RWPE2 (cell line): Measurements from ENCODE around the gene PRRT4.

ENCODE experiments used
- ATAC-seq: fragments of 200-7000 bp; cut with Tn5 transposase; 3 replicates; pipeline ENCODE4 v1.9.1; 2021; ENCODE audit warnings: low read depth
- DNase-seq: peaks from one replicate; pipeline ENCODE4 v3.0.0-alpha.2; 2020; ENCODE audit warnings: low spot score
- H3K27ac ChIP-seq: fragments of 450-650 bp; 2 replicates; pipeline ENCODE4 v1.5.1; 2017; ENCODE audit warnings: mild to moderate bottlenecking; ENCODE audit not compliant: poor library complexity, severe bottlenecking
- H3K27me3 ChIP-seq: fragments of 250-450 bp; sonication (Bioruptor Pico); 2 replicates; pipeline ENCODE4 v1.5.1; 2021; ENCODE audit warnings: mild to moderate bottlenecking, moderate library complexity; ENCODE audit not compliant: insufficient read depth, poor library complexity, severe bottlenecking
- H3K36me3 ChIP-seq: fragments of 250-450 bp; sonication (Bioruptor Pico); 2 replicates; pipeline ENCODE4 v1.5.1; 2020; ENCODE audit warnings: low read depth, mild to moderate bottlenecking, moderate library complexity
- H3K4me1 ChIP-seq: fragments of 250-450 bp; sonication (Bioruptor Pico); 2 replicates; pipeline ENCODE4 v1.5.1; 2021; ENCODE audit warnings: mild to moderate bottlenecking, moderate library complexity; ENCODE audit not compliant: insufficient read depth, poor library complexity, severe bottlenecking
- H3K4me3 ChIP-seq: fragments of 250-450 bp; sonication (Bioruptor Pico); 2 replicates; pipeline ENCODE4 v1.5.1; 2021; ENCODE audit warnings: mild to moderate bottlenecking, moderate library complexity; ENCODE audit not compliant: severe bottlenecking
- H3K9me3 ChIP-seq: fragments of 250-450 bp; sonication (Bioruptor Pico); 2 replicates; pipeline ENCODE4 v1.5.1; 2021; ENCODE audit warnings: mild to moderate bottlenecking, moderate library complexity; ENCODE audit not compliant: severe bottlenecking
- CTCF ChIP-seq: fragments of 450-650 bp; IDR thresholded peaks from one replicate; pipeline ENCODE4 v1.5.1; 2017; ENCODE audit warnings: mild to moderate bottlenecking, moderate library complexity; ENCODE audit not compliant: poor library complexity, severe bottlenecking

PRRT4 gene

GRCh38 chr7:128374041-128374440 is 12.6 kb upstream of the PRRT4 start:
- DNase-seq (no peak), ATAC-seq (no peak)
- no peak overlapping the region for H3K4me3 ChIP-seq
- H3K27ac ChIP-seq = no peak overlapping the region
- TF ChIP-seq CTCF = no peak
- H3K27me3 ChIP-seq = no peaks in the 10 kb centered on the region
- no peaks in the 10 kb centered on the region for H3K9me3 ChIP-seq
- H3K4me1 ChIP-seq = no peaks in the 10 kb centered on the region
- H3K36me3 ChIP-seq = no peaks in the 10 kb centered on the region

- no peak for DNase-seq
- no peaks in the 10 kb centered on the region for H3K36me3 ChIP-seq
- H3K27ac ChIP-seq = no peak overlapping the region
- TF ChIP-seq CTCF = no peak
- H3K27me3 ChIP-seq = no peaks in the 10 kb centered on the region
- no peak overlapping the region for H3K4me3 ChIP-seq
- no peak for ATAC-seq
- no peaks in the 10 kb centered on the region for H3K9me3 ChIP-seq
- H3K4me1 ChIP-seq = no peaks in the 10 kb centered on the region
Measured at GRCh38 chr7:128373606-128374005, 12.1 kb upstream of the PRRT4 start.

DNA sequence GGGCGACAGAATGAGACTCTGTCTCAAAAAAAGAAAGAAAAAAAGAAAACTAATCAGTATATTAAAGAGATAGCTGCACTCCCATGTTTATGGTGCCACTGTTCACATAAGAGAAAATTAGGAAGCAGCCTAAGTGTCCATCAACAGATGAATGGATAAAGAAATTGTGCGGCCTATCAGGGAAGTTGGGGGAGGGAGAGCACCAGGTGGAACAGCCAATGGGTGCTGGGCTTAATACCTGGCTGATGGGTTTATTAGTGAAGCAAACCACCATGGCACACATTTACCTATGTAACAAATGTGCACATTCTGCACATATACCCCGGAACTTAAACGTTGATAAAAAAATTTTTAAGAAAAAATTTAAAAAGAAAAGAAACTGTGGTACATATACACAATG is 9.0 kb upstream of the PRRT4 start:
- no peak for DNase-seq
- H3K27ac ChIP-seq = no peak overlapping the region
- ATAC-seq = no peak
- no peak overlapping the region for H3K4me3 ChIP-seq
- no peaks in the 10 kb centered on the region for H3K36me3 ChIP-seq
- peaks cover 10% of the 10 kb centered on the region for H3K4me1 ChIP-seq
- no peaks in the 10 kb centered on the region for H3K9me3 ChIP-seq
- no peak for TF ChIP-seq CTCF
- H3K27me3 ChIP-seq = no peaks in the 10 kb centered on the region

GRCh38 chr7:128366986-128367385 is 5.5 kb upstream of the PRRT4 start:
- no peak for TF ChIP-seq CTCF
- Histone ChIP-seq H3K4me3 (no peak overlapping the region), H3K9me3 (no peaks in the 10 kb centered on the region), H3K27me3 (peaks cover 6% of the 10 kb centered on the region), H3K4me1 (peaks cover 10% of the 10 kb centered on the region), H3K36me3 (no peaks in the 10 kb centered on the region), H3K27ac (no peak overlapping the region)
- no peak for ATAC-seq
- no peak for DNase-seq

DNA sequence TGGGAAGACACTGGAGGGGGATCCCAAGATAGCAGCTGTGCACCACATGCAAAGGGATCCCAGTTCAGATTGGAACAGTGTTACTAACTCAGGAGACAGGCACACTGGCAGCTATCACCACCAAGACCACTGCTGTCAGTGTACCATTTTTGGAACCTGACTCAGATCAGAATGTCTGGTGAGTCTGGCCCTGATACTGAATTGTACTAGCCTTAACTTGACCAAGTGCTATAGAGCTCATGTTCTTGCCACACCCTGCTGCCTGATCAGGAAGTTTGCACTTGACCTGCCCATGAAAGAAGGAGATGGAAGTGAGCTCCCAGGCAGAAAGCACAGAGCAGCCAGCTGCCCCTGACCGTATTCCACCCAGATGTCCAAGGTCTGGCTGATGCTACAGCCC is 4.8 kb upstream of the PRRT4 start:
- ATAC-seq (peak; percentile 59), DNase-seq (no peak)
- Histone ChIP-seq H3K9me3 (no peaks in the 10 kb centered on the region), H3K36me3 (no peaks in the 10 kb centered on the region), H3K27me3 (peaks cover 6% of the 10 kb centered on the region), H3K4me3 (no peak overlapping the region), H3K27ac (no peak overlapping the region), H3K4me1 (peaks cover 10% of the 10 kb centered on the region)
- TF ChIP-seq CTCF = no peak
